A673 (cell line): ENCODE measurements around the gene ASAP2.

Source experiments
- EZH2 ChIP-seq: fragments of 200-600 bp; sonication (generic); IDR thresholded peaks from 2 replicates; pipeline ENCODE4 v1.6.1; 2017; ENCODE audit warnings: borderline replicate concordance, low read depth, mild to moderate bottlenecking, mixed read lengths, antibody characterized with exemption, low read length; ENCODE audit not compliant: poor library complexity, severe bottlenecking
- TF ChIP-seq, protein P1 (sequence below): fragments of 300-800, 200-600 bp; sonication (generic); conservative IDR thresholded peaks from 2 replicates; pipeline ENCODE4 v1.5.1; 2017; ENCODE audit warnings: low read depth, mild to moderate bottlenecking, antibody characterized with exemption, low read length, moderate library complexity, mixed read lengths

DNA sequence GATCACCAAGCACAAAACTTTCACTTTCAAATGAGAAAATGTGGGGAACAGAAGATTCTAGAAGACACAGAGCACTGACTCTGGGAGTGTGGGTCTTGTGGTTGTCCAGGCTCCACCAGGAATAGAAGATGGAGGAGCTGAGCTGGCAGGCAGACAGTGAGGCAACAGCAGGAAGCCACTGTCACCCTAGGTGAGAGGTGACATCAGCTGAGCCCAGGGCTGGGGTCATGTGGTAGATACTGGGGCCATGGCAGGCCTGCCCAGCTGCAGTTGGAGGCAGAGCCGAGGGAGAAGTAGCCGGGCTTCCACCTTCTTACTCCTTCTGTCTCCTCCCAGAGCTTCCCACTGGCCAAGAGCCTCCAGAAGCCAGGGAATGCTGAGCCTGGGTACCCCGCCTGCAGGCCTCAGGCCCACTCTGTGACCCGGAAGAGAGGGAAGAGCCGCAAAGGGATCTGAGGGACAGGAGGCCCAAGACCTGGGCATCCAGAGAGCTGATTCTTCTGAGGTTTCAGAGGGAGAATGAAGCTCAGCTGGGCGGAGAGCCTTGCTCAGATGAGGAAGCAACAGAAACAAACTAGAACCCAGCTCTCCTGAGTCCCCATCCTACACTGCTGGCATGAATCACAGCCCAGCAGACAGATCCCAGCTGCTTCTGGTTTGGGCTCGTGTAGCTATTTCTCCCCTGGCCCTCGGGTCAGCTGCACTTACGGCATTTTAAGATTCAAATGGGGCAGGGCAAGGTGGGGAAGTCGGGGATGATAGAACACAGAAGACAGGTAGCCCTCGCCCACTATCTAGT lies 39.8 kb upstream of the ASAP2 start:
- TF ChIP-seq, protein P1, sequence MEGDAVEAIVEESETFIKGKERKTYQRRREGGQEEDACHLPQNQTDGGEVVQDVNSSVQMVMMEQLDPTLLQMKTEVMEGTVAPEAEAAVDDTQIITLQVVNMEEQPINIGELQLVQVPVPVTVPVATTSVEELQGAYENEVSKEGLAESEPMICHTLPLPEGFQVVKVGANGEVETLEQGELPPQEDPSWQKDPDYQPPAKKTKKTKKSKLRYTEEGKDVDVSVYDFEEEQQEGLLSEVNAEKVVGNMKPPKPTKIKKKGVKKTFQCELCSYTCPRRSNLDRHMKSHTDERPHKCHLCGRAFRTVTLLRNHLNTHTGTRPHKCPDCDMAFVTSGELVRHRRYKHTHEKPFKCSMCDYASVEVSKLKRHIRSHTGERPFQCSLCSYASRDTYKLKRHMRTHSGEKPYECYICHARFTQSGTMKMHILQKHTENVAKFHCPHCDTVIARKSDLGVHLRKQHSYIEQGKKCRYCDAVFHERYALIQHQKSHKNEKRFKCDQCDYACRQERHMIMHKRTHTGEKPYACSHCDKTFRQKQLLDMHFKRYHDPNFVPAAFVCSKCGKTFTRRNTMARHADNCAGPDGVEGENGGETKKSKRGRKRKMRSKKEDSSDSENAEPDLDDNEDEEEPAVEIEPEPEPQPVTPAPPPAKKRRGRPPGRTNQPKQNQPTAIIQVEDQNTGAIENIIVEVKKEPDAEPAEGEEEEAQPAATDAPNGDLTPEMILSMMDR = no peak
- no peak for TF ChIP-seq EZH2
